ENCODE measurements around the gene BCL2L12. TPM values are rescaled to one million over a fixed set of nuclear protein-coding genes. Genes with fewer than 3 reads are reported as not detected.

Gene BCL2L12
- total RNA-seq, 2 experiments from 2014 or later: 63.4 to 64.6 TPM

DNA sequence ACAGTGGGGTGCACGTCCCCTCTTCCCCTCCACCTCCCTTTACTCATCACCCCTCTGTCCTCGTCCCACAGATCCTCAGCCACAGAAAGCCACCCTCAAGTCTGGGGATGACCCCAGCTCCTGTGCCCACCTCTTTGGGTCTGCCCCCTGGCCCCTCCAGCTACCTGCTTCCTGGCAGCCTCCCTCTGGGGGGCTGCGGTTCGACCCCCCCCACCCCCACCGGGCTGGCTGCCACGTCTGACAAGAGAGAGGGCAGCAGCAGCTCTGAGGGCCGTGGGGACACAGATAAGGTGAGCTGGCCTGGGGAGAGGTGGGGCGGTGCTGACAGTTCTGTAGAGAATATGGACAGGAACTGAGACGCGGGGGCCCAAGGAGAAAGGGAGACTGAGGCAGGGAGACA, 11.2 kb upstream of the BCL2L12 start:
- H3K27me3 Mint-ChIP-seq: no peaks in the 10 kb centered on the region
- ATAC-seq: no peak
- H3K4me3 Mint-ChIP-seq: no peak overlapping the region
- TF ChIP-seq, protein P1, sequence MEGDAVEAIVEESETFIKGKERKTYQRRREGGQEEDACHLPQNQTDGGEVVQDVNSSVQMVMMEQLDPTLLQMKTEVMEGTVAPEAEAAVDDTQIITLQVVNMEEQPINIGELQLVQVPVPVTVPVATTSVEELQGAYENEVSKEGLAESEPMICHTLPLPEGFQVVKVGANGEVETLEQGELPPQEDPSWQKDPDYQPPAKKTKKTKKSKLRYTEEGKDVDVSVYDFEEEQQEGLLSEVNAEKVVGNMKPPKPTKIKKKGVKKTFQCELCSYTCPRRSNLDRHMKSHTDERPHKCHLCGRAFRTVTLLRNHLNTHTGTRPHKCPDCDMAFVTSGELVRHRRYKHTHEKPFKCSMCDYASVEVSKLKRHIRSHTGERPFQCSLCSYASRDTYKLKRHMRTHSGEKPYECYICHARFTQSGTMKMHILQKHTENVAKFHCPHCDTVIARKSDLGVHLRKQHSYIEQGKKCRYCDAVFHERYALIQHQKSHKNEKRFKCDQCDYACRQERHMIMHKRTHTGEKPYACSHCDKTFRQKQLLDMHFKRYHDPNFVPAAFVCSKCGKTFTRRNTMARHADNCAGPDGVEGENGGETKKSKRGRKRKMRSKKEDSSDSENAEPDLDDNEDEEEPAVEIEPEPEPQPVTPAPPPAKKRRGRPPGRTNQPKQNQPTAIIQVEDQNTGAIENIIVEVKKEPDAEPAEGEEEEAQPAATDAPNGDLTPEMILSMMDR (IDR thresholded peaks at IDR 0.05): no peak
- intact Hi-C loops (cut with micrococcal nuclease): no loop called here
- no peak for DNase-seq
- H3K36me3 Mint-ChIP-seq (ENCODE audit: low read depth): peaks cover 32% of the 10 kb centered on the region
- H3K4me1 Mint-ChIP-seq (ENCODE audit: low read depth): peaks cover 2% of the 10 kb centered on the region
- no peak overlapping the region for H3K27ac Mint-ChIP-seq
- ChIA-PET CTCF (no interaction called here), POLR2A (no interaction called here)
- H3K9me3 Mint-ChIP-seq: no peaks in the 10 kb centered on the region

- ChIA-PET CTCF (interaction anchor here (0.8 to 1.3 kb wide), 3 partner anchors 17 to 61 kb away, joined by 3 to 4 read pairs (median 3); no protein-coding TSS in a partner anchor), POLR2A (interaction anchor here (0.8 to 1.8 kb wide), 8 partner anchors 8 to 348 kb away, joined by 3 to 9 read pairs (median 3); partner anchors contain the start of genes BCL2L12, IRF3 and SCAF1)
- H3K27me3 Mint-ChIP-seq: no peaks in the 10 kb centered on the region
- TF ChIP-seq, protein P1 (IDR thresholded peaks at IDR 0.05): no peak
- H3K4me3 Mint-ChIP-seq: no peak overlapping the region
- intact Hi-C loops (cut with micrococcal nuclease): no loop called here
- H3K27ac Mint-ChIP-seq: no peak overlapping the region
- H3K36me3 Mint-ChIP-seq (ENCODE audit: low read depth): peaks cover 36% of the 10 kb centered on the region
- H3K4me1 Mint-ChIP-seq (ENCODE audit: low read depth): peaks cover 5% of the 10 kb centered on the region
- no peaks in the 10 kb centered on the region for H3K9me3 Mint-ChIP-seq
- ATAC-seq (no peak), DNase-seq (no peak)
Observed at GRCh38 chr19:49655570-49656455, 9.9 kb upstream of the BCL2L12 start.

GRCh38 chr19:49656456-49657109, 9.2 kb upstream of the BCL2L12 start:
- CTCF ChIA-PET: interaction anchor here (1.3 kb wide), 1 partner anchor 16 kb away, joined by 4 read pairs; no protein-coding TSS in a partner anchor
- POLR2A ChIA-PET: interaction anchor here (0.6 to 1.8 kb wide), 8 partner anchors 9 to 347 kb away, joined by 3 to 9 read pairs (median 3); partner anchors contain the start of genes BCL2L12, IRF3 and SCAF1
- Mint-ChIP-seq H3K4me3 (no peak overlapping the region), H3K4me1 (ENCODE audit: low read depth) (peaks cover 5% of the 10 kb centered on the region), H3K27me3 (no peaks in the 10 kb centered on the region), H3K27ac (no peak overlapping the region), H3K36me3 (ENCODE audit: low read depth) (peaks cover 34% of the 10 kb centered on the region), H3K9me3 (no peaks in the 10 kb centered on the region)
- DNase-seq (no peak), ATAC-seq (no peak)
- TF ChIP-seq, protein P1 (IDR thresholded peaks at IDR 0.05): no peak
- intact Hi-C loops (cut with micrococcal nuclease): no loop called here

GRCh38 chr19:49657493-49658138, 8.1 kb upstream of the BCL2L12 start:
- TF ChIP-seq, protein P1 (IDR thresholded peaks at IDR 0.05): no peak
- peaks cover 40% of the 10 kb centered on the region for H3K36me3 Mint-ChIP-seq (ENCODE audit: low read depth)
- H3K4me3 Mint-ChIP-seq: no peak overlapping the region
- ATAC-seq (no peak), DNase-seq (no peak)
- POLR2A ChIA-PET: interaction anchor here (0.6 to 1.8 kb wide), 4 partner anchors 14 to 116 kb away, joined by 3 to 9 read pairs (median 4); partner anchors contain the start of gene SCAF1
- no peaks in the 10 kb centered on the region for H3K9me3 Mint-ChIP-seq
- CTCF ChIA-PET: no interaction called here
- H3K27ac Mint-ChIP-seq: no peak overlapping the region
- H3K27me3 Mint-ChIP-seq: no peaks in the 10 kb centered on the region
- intact Hi-C loops (cut with micrococcal nuclease): no loop called here
- peaks cover 8% of the 10 kb centered on the region for H3K4me1 Mint-ChIP-seq (ENCODE audit: low read depth)
